GM13977 (cell line): ENCODE data around the gene MTG1.

Experiments
- DNase-seq: peaks from one replicate; pipeline ENCODE4 v3.0.0; 2012; ENCODE audit warnings: low spot score
- in situ Hi-C: fragments of 300-500 bp; cut with MboI; formaldehyde crosslinking; loops from one replicate; pipeline ENCODE4 v1.12.0; 2022; ENCODE audit warnings: low sequenced_read_pairs, low pct_unique_long_range_greater_than_20kb, mixed read lengths, inconsistent platforms; ENCODE audit not compliant: unreplicated experiment
- TF ChIP-seq, protein P1 (sequence below): IDR thresholded peaks from 2 replicates; pipeline ENCODE4 v1.5.1; 2012; ENCODE audit warnings: mild to moderate bottlenecking, control low read depth; ENCODE audit not compliant: insufficient read depth; ENCODE audit errors: extremely low read depth, missing control alignments

Gene MTG1

DNA sequence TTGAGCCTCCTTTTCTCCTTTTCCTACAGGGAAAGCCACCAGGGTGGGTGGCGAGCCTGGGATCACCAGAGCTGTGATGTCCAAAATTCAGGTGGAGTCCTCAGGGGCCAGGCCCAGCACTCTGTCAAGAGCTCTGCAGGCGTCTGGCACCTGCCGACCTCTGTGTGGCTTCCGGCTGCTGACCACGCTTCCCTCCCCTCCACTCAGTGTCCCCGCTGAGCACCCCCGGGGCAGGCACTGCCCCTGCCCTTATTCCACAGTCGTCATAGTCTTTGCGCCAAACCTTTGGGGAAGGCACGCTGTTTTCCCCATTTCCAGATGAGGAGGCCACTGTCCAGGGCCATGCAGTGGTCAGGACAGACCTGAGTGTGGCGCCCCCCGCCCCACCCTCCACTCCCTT lies 7.5 kb downstream of the MTG1 start:
- in situ Hi-C loops: no loop called here
- TF ChIP-seq, protein P1, sequence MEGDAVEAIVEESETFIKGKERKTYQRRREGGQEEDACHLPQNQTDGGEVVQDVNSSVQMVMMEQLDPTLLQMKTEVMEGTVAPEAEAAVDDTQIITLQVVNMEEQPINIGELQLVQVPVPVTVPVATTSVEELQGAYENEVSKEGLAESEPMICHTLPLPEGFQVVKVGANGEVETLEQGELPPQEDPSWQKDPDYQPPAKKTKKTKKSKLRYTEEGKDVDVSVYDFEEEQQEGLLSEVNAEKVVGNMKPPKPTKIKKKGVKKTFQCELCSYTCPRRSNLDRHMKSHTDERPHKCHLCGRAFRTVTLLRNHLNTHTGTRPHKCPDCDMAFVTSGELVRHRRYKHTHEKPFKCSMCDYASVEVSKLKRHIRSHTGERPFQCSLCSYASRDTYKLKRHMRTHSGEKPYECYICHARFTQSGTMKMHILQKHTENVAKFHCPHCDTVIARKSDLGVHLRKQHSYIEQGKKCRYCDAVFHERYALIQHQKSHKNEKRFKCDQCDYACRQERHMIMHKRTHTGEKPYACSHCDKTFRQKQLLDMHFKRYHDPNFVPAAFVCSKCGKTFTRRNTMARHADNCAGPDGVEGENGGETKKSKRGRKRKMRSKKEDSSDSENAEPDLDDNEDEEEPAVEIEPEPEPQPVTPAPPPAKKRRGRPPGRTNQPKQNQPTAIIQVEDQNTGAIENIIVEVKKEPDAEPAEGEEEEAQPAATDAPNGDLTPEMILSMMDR: no peak
- DNase-seq: no peak

DNA sequence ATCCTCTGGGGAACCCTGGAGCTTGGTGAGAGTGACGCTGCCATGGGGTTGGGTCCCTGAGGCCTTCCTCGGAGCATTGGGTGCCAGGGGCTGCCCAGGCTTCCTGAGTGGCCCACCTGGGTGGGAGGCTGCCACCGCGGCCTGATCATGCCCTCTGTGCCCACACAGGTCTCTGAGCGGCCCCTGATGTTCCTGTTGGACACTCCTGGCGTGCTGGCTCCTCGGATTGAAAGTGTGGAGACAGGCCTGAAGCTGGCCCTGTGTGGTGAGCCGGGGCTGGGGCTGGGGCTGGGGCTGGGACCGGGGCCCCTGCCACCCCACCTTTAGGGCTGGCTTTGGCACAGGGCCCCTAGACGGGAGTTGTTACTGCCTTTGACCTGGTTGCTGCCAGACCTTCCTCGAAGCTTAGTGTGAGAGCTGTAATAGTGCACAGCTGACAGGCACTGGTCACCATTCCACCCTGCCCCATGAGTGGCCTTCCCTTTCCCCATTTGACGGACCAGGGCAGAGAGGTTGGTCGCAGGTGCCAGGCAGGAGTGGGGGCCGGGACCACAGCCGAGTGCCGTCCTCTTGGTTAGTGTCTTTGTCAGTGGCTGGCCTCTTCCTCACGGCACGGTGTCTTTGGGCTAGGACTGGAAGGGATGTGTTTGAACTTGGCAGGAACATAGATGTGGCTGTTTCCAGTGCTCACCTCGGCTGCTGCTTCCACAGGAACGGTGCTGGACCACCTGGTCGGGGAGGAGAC lies 8.2 kb downstream of the MTG1 start:
- DNase-seq: no peak
- TF ChIP-seq, protein P1: no peak
- in situ Hi-C loops: no loop called here

DNA sequence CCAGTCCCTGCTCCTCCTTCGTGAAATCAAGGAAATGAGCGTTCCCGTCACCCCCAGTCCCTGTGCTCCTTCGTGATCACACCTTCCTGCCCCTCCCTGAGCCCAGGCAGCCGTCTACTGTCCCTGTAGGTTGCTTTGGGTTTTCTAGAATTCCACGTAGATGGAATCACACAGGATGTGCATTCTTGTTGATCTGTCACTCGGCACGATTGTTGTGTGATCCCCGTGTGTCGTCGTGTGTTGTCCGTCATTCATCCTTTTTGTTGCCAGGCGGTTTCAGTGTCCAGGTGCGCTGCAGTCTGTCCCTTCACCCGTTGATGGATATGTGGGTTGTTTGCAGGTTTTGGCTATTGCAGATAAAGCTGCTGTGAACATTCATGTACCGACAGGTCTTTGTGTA lies 9.4 kb downstream of the MTG1 start:
- DNase-seq: no peak
- TF ChIP-seq, protein P1: no peak
- in situ Hi-C loops: no loop called here

DNA sequence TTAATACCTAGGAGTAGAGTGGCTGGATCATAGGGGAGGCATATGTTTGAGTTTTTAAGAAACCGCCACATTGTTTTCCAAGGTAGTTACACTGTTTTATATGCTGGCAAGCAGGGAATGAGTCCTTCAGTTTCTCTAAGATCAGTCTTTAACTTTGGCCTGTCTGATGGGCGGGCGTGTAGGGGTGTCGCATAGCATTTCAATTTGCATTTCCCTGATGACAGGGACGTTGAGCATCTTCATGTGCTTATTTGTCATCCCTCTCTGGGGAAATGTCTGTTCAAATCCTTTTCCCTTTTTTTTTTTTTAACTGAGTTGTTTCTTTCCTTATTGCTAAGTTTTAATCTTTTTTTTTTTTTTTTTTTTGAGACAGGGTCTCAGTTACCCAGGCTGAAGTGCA lies 9.8 kb downstream of the MTG1 start:
- no peak for DNase-seq
- TF ChIP-seq, protein P1: no peak
- in situ Hi-C loops: no loop called here

DNA sequence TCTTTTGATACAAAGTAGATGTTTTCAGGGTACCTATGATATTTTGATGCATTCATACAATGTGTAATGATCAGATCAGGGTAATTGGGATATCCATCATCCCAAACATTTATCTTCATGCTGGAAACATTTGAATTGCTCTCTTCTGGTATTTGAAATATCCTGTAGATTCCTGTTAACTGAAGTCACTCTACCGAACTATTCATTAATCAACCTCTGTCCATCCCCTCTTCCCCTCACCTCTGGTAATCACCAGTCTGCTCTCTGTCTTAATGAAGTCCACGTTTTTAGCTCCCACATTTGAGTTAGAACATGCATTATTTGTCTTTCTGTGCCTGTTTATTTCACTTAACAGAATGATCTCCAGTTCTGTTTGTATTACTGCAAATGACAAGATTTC lies 11.3 kb downstream of the MTG1 start:
- TF ChIP-seq, protein P1: no peak
- DNase-seq: no peak
- in situ Hi-C loops: no loop called here

DNA sequence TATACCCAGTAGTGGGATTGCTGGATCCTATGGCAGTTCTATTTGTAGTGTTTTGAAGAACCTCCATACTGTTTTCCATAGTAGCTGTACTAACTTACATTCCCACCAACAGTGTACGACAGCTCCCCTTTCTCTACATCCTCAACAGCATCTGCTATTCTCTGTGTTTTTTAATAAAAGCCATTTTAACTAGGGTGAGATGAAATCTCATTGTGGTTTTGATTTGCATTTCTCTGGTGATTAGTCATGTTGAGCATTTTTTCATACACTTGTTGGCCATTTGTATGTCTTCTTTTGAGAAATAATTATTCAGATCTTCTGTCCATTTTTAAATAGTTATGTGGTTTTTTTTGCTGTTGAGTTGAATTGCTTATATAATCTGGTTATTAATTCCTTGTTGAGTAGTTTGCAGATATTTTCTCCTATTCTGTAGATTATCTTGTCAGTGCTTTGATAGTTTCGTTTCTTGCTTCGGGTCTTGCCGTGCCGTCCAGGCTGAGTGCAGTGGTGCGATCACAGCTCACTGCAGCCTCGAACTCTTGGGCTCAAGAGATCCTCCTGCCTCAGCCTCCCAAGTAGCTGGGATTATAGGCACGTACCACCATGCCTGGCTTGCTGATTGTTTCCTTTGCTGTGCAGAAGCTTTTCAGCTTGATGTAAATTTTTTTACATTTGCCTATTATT lies 12.0 kb downstream of the MTG1 start:
- TF ChIP-seq, protein P1: no peak
- in situ Hi-C loops: no loop called here
- DNase-seq: no peak
